ENCODE results near the gene IMPDH1. TPM values are rescaled to one million over a fixed set of nuclear protein-coding genes. Genes with fewer than 3 reads are reported as not detected.

The IMPDH1 gene
- total RNA-seq, 1 donor from 2014 or later = 64.3 TPM

- H3K4me3 ChIP-seq (ENCODE audit: low read depth, low read length) = no peak overlapping the region
- no peak for TF ChIP-seq CTCF (conservative IDR thresholded peaks at IDR 0.05; ENCODE audit: low read depth, low read length)
- no peak for DNase-seq (ENCODE audit: low read depth)
Observed at GRCh38 chr7:128424686-128425275, 15.0 kb upstream of the IMPDH1 start.

DNA sequence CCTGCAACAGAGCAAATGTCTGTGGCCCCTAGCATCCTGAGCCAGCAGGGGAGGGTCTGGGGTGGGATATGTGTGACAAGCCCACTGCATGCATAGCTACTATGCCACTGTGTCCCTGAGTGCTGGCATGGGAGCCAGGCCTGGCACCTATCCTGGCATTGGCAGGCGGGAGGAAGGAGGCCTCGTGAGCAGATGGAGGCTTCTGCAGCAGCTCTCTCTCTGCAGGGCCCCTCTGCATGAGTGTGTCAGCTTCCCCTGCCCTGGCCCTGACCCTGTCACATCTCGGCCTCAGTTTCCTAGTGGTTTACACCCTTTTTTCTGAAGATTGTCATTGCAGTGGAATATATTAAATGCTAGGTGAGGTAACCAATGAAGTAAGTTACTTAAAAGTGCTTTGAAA, 13.1 kb upstream of the IMPDH1 start:
- TF ChIP-seq CTCF (conservative IDR thresholded peaks at IDR 0.05; ENCODE audit: low read depth, low read length) = no peak
- no peak overlapping the region for H3K4me3 ChIP-seq (ENCODE audit: low read depth, low read length)
- DNase-seq (ENCODE audit: low read depth) = no peak

DNA sequence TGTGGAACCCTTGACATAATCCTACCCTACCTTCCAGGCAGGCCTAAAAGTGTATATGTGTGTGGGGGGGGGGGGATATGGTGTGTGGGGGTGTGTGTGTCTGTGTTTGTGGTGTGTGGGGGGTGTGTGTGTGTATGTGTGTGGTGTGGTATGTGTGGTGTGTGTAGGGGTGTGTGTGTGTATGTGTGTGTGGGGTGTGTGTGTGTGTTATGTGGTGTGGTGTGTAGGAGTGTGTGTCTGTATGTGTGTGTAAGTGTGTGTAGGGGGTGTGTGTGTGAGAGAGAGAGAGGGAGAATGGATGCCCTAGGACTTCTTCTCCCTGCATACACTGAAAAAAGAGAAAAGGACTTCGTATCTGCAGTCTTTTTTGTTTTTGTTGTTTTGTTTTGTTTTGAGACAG, 12.3 kb upstream of the IMPDH1 start:
- no peak for DNase-seq (ENCODE audit: low read depth)

GRCh38 chr7:128421384-128421783, 11.6 kb upstream of the IMPDH1 start:
- H3K4me3 ChIP-seq (ENCODE audit: low read depth, low read length) = no peak overlapping the region
- TF ChIP-seq CTCF (conservative IDR thresholded peaks at IDR 0.05; ENCODE audit: low read depth, low read length) = no peak
- no peak for DNase-seq (ENCODE audit: low read depth)

More for the DNA sequence above, 12.3 kb upstream of the IMPDH1 start:
- H3K4me3 ChIP-seq (ENCODE audit: low read depth, low read length) = no peak overlapping the region
- no peak for TF ChIP-seq CTCF (conservative IDR thresholded peaks at IDR 0.05; ENCODE audit: low read depth, low read length)

DNA sequence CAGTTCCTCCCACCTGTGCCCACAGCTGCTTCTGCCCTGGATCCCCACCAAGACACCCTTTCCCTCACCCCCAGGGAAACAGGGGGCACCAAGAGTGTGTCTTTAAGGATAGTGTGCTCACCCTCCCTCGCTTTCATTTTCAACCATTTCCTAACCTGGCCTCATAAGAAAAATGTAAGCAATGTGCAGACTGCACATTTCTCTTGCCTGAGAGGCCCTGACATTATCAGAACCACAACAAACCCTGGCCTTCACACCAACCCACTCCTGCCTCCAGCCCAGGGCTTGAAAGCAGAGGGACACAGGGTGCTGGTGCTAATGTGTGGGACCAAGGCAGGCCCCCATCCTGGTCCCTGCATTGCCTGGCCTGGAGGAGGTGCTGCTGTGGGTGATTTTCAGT, 11.0 kb upstream of the IMPDH1 start:
- DNase-seq (ENCODE audit: low read depth) = no peak
- TF ChIP-seq CTCF (conservative IDR thresholded peaks at IDR 0.05; ENCODE audit: low read depth, low read length) = no peak
- H3K4me3 ChIP-seq (ENCODE audit: low read depth, low read length) = no peak overlapping the region

DNA sequence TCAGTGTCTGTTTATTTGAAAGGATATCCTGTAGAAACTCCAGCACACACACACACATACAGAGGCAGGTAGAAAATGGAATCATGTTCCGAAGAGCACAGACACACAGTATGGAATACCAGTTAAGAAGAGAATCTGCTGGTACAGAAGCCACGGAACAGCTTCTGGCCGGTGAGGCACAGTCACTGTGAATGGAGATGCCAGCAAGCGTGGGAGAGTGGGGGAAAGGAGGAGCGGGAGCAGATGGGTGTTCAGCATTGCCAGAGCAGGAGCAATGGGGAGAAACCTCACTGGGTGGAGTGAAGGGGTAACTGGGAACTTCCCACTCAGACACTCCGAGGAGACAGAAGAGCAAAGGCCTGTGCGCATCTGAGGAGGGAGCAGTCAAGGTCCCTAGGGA, 9.5 kb upstream of the IMPDH1 start:
- H3K4me3 ChIP-seq (ENCODE audit: low read depth, low read length) = no peak overlapping the region
- DNase-seq (ENCODE audit: low read depth) = no peak
- TF ChIP-seq CTCF (conservative IDR thresholded peaks at IDR 0.05; ENCODE audit: low read depth, low read length) = no peak

GRCh38 chr7:128417071-128417470, 7.3 kb upstream of the IMPDH1 start:
- H3K4me3 ChIP-seq (ENCODE audit: low read depth, low read length) = no peak overlapping the region
- no peak for TF ChIP-seq CTCF (conservative IDR thresholded peaks at IDR 0.05; ENCODE audit: low read depth, low read length)
- DNase-seq (ENCODE audit: low read depth) = no peak
